Epidermal melanocyte (primary cell): ENCODE measurements around the gene ANGPT4.
"Not testable (repeated sequence)": the region's sequence is repeated elsewhere in the genome, so short reads cannot be mapped to it uniquely, and the experiment has no call there.

Source experiments
- DNase-seq: peaks from one replicate; pipeline ENCODE4 v3.0.0; 2011; ENCODE audit warnings: low spot score; ENCODE audit not compliant: insufficient read length

ANGPT4 gene

DNA sequence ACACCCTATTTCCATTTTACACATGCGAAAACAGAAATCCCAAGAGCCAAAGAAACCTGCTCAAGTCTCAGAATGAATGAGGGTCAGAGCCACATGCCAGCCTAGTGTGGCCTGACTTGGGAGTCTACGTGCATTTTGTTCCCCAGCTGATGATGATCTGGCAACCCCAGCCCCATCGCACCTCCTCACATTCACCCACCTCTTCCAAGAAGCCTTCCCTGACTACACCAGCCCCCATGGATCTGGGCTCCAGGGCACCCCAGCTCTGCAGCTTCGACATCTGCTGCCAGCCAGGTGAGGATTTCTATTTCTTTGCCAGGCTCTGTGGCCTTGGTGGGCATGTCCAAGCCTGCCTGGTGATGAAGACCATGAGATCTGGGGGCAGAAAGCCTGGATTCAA lies 41.0 kb downstream of the ANGPT4 start:
- no peak for DNase-seq

DNA sequence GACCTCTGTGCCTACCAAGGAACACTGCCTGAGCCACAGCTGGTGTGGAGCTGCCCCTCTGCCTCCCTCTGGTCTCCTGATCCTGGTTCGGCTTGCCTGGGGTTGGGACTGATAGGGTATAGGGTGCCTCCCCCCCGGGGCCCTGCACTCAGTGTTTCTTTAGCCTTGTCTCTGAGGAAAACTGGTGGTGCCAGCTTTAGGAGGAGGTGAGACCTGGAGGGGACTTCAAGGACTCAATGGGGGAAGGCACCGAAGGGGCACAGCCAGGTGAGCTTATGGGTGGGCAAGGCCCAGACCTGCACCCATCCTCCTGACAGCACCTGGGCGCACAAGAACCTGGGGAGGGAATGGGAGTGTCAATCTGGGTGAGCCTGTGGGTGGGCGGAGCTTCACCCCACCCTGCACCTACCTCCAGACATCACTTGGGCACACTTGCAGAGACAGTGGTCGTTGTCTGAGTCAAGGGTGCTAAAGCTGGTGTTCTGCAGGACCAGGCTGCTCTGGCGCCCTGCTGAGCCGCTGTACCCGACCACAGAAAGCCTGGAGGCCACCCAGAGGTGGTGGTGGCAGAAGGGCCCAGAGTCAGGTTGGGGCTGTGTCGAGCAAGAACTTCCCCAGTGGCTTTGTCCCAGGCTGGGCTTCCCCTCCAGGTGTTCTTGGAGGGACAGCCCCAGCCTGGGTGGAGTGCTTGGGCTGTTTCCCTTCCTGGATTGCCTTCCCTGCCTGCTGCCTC lies 42.1 kb downstream of the ANGPT4 start:
- DNase-seq = no peak

DNA sequence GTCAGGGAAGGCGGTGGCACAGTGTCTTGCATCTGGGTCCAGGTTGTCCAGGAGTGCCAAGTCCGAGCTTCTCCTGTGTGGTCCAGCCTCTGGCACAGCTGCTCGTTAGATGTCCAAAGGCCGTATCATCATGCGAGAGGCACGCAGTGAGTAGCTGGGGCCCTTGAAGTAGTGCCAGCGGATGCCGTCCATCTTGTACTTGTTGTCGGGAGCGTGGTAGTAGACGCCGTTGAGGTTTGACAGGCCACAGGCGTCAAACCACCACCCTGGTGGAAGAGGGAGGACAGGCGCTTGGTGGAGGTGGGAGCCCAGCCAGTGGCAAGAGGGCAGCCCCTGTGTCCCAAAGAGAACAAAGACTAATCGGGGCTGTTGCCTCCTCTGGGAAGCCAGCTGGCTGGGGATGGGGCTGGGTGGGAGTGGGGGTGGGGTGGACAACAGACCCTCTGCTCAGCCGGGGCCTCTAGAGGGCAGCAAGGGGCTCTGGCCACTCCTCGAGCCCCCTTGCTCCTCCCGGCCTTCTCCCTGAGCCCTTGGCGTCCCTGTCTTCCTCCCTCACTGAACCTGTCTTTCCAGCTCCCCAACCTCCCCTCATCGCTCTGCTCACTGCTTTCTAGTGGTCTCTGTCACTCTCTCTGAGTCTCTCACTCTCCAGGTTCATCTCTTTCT lies 43.1 kb downstream of the ANGPT4 start:
- DNase-seq = no peak

DNA sequence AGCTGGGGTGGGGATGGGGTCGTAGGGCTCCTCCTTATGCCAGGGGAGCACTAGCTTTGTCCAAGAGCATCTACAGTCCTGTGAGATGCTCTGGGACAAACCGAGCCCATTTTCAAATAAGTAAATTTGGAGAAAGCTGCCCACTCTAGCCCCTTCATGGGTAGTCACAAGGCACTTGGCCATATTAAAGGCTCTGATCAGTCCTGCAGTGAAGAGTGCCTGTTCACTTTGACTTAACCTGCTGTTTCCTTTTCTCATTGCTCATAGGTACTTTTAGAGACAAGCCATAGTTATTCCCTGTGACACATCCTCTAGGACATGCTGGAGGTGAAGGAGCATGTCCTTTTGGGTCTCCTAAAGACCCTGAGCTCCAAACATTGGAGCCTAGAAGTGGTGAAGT lies 44.2 kb downstream of the ANGPT4 start:
- DNase-seq = no peak

DNA sequence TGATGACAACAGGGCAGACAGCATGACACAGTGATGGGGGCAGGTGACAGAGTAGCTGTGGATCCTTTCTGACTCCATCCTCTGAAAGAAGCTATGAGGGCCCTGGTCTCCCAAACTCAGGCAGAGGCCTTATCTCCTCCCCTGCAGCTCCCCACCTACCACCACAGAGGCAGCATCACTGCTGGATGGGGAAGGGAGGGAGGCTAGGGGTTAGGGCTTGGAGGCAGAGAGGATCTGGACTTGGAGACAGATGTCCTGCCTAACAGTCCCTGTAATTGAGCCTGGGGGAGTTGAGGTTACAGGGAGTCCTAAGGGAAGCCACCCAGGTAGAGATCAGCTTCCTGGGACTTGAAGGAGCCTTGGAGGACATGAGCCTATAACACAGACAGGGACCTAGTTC lies 44.7 kb downstream of the ANGPT4 start:
- DNase-seq = no peak

DNA sequence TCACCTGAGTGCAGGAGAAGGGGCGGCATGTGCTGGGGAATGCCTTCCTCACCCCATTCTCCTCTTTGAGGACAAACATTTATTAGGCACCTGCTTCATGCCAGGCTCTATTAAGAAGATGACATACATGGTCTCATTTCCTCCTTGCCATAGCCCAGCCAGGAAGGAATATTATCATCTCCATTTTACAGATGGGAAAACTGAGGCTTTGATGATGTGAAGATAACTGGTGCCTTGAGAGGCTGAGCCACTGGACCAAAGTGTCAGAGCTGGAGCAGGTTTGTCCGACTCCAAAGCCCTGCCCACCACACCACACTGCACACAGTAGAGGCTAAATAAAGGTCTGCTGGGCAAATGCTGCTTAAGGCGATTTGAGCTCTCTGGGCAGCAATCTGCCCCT lies 45.4 kb downstream of the ANGPT4 start:
- no peak for DNase-seq

DNA sequence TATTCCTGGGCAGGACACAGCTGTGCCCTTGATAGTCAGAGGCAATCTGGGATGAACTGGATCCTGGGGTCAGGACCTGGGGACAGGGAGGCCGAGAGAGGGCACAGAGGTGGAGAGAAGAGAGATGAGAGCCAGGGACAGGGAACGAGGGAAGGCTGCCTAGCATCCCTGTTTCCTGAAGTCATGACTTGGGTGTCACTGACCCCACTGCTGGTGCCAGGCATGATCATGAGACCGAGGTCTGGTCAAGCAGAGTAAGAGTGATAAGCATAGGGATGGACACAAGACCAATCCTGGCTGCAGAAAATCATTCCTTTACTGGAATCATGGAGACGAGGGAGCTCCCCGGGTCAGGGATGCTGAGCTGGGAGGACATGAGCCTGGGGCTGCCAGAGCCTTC lies 46.5 kb downstream of the ANGPT4 start:
- DNase-seq = no peak

DNA sequence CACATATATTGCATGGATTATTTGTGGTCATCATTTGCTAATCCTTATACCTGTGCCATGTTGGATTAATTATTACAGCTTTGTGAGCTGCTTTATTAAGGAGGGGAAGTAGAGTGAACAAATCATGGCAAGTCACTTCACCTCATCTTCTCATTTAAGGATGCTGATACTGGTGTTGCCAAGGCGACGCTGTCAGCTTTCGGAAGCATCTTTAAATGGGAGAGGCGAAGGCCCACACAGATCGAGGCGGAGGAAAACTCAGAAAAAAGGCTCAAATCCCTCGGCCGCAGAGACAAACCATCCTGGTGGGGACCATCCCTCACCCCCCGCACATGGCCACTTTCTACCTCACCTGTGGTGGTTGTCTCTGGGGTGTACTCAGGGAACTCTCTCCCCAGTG lies 47.9 kb downstream of the ANGPT4 start:
- DNase-seq = no peak

DNA sequence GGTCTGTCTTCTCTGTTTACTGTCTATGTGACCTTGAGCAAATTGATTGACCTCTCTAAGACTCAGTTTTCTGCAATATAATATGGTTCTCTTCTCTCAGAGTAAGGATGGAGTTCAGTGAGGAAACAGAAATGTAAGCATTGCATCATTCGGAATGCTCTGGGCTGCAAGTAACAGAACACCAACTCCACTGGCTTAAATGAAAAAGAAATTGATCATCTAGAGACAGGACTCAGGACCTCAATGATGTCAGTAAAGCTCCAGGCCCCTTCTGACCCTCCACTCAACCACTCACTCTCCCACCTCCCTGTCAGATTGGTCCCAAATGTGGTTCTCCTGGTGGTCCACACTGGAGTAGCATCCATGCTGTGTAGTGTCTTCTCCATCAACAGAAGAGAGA lies 50.7 kb downstream of the ANGPT4 start:
- DNase-seq = no peak

DNA sequence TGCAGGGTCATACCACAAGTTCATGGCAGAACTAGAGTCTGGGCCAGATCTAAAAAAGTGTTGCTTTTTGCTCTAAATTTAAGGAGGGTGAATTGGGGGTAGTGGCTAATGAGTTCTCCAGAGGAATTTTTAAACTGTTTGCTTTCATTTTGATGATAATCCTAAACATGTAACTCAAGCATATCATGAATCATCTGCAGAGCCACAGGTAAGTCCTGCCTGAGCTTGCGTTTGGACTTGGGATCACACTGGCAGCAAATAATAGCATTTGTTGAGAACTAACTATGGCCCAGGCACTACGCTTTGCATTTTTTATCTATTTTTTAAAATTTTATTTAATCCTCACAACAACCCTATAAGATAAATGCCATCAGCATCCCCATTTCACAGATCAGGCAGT lies 55.2 kb downstream of the ANGPT4 start:
- DNase-seq = no peak

DNA sequence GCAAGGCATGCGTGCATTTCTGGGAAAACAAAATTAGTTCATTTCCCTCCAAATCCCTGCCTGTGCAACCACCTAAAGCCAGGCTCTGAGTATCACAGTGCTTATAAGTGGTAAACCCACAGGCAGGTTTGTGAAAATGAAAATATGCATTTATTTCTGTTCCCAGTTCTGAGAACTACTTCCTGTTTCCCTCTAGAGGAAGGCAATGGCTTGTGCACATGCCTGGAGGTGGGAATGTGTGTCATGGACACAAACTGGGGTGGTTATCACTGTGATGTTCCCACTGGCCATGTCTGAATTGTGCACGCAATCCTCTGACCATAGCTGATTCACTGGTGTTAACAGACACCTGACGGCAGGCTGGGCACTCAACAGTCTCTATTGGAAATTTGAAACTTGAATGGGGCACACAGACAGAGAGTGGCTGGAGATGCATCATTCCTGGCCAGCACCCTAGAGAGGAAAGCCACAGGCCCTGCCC lies 56.3 kb downstream of the ANGPT4 start:
- DNase-seq = no peak

DNA sequence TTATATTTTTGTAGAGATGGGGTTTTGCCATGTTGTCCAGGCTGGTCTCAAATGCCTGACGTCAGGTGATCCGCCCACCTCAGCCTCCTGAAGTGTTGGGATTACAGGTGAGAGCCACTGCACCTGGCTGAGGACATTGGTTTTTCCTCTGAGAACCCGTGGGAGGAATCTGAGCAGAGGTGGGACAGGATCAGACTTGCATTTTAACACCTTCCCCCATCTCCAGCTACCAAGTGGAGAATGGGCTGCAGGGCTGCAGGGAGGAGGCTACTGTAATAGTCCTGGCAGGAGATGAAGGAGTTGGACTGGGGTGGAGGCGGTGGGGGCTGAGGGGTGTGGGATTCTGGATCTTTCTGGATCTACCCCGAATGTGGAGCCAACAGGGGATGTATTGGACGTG lies 58.1 kb downstream of the ANGPT4 start:
- no peak for DNase-seq

DNA sequence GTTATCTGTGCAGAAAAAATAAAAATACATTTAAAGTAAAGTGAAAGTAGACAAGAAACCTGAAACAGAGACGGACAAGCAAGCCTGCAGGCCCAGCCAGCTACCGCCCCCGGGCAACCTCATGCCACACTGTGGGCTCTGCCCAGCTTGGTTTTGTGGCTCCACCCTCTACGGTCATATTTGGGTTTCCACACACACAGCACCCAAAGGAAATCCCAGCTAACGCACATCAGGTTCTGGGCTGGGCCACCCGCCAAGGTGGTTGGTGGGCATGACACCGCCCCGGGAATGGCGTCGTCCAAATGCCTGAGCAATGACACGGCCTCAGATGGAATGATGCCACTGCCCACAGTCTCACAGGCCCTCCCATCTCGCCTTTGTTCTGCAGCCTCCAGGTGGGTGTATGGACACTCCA lies 59.8 kb downstream of the ANGPT4 start:
- no peak for DNase-seq

DNA sequence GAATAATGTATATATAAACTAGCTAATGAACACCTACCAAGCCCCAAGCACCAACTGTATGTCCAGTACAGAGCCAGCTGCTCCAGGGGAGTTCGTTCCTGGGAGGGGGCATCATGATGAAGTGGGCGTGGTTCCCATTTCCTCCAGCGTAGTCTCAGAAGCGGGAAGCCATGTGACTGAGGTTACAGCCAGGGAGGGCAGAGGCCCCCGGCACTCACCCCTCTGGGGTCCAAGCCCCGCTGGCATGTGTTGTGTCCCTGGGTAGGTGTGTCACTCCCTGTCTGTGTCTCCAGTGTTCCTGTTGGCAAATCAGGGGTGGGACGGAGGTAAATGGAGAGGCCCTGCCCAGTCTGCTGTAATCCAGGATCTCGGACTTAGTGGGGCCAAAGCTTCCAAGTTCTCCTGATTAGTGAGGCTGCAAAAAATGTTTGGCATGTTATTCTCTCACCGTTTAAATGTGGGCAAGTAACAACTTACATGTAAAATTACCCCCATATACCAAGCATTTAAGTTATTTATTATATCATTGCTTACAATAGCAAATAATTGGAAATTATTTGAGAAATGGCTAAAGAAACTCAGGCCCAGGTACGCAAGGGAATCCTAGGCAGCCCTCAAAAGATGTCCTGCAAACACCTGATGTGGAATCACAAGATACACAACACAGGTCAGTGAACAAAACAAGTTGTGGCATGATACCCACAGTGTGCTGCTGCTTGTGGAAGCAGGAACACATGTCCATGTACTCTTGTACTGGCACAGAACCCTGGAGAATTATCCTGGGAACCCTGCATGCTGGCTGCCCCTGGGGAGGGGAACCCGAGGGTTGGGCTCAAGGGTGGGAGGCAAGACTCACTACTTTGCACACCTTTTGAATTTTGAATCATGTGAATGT lies 60.4 kb downstream of the ANGPT4 start:
- DNase-seq = no peak

DNA sequence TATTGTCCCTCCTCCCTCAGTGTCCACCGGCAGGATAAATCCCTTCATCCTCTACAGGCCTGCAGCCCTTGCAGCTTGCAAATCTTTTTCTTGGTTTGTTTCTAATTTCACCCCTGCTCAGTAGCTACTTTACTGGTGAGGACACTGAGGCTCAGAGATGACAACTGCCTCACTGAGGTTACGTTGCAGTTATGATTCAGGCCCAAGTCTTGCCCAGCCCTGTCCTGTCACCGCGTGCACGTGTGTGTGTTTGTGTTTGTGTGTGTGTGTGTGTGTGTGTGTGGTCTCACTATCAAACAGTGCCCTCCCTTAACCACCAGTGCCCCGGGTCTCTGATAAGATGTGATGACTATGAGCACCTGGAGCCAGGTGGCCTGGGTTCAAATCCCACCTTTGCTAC lies 61.5 kb downstream of the ANGPT4 start:
- DNase-seq = no peak

DNA sequence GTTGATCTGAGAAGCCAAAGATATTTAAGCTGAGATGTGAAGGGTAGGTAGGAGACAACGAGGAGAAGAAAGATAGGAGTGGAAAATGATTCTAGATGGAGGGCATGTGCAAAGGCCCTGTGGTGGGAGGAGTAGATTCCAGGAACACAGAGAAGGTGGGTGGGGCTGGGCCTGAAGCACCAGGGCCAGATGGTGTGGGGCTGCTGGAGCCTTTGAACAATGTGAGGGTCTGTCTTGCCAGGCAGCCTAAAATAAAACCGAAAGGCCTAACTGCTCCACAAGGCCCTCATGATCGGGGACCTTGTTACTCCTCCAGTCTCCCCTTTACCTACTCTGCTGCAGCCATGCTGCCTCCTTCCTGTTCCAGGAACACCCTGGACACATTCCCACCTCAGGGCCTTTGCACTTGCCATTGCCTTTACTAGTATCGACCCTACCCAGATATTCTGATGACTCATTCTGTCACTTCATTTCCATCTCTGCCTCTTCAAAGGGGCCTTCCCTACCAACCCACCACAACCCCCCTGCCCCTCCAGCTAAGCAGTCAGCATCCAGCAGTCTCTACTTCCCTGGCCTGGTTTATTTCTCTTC lies 62.6 kb downstream of the ANGPT4 start:
- DNase-seq = no peak

DNA sequence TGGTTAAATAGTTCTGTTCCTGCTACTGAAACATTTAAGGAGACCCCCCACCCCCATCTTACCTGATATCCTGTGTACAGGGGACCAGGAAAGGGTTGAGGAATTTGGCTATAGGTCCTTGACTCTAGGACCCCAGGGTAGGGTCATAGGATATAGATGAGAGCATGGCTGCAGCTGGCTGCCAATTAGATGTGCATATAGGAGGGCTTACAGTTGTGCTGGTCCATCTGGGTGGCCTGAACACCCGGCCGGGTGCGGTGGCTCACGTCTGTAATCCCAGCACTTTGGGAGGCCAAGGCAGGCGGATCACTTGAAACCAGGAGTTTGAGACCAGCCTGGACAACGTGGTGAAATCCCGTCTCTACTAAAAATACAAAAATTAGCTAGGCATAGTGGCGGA lies 67.4 kb downstream of the ANGPT4 start:
- DNase-seq = not testable (repeated sequence)

DNA sequence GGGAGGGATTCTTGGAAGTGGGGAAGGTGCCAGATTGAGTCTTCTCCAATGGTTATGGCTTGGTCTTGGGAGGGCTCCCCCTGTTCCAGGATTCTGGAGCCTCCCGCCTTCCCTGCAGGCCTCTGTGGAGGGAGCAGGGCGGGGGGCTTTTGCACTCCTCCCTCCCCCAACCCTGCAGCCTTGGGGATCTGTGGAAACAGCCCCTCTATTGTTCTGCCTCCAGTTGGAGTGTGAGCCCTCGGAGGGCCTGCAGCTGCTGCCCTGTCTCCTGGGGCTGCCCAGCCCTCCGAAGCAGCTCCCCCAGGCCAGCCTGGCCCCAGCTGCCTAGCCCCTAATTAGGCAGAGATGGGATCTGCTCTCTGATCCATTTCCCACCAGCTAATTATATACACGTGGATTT lies 67.9 kb downstream of the ANGPT4 start:
- no peak for DNase-seq

DNA sequence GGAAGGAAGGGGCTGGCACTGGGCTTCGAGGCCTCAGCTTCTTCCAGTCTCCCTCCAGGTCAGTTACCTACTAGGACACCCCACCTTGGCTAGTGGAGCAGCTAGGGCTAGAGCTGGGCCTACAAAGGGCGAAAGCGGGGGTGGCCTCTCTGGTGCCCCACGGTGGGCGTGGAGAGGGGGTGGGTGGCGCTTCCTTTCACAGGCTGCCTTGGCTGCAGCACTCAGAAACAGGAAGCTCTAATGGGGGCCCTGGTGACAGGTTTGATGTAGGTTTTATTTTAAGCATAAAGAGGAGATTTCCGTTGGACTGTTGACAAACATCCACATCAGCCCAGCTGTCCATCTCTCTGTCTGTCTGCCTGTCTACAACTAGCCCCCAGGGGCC lies 69.2 kb downstream of the ANGPT4 start:
- DNase-seq = no peak

DNA sequence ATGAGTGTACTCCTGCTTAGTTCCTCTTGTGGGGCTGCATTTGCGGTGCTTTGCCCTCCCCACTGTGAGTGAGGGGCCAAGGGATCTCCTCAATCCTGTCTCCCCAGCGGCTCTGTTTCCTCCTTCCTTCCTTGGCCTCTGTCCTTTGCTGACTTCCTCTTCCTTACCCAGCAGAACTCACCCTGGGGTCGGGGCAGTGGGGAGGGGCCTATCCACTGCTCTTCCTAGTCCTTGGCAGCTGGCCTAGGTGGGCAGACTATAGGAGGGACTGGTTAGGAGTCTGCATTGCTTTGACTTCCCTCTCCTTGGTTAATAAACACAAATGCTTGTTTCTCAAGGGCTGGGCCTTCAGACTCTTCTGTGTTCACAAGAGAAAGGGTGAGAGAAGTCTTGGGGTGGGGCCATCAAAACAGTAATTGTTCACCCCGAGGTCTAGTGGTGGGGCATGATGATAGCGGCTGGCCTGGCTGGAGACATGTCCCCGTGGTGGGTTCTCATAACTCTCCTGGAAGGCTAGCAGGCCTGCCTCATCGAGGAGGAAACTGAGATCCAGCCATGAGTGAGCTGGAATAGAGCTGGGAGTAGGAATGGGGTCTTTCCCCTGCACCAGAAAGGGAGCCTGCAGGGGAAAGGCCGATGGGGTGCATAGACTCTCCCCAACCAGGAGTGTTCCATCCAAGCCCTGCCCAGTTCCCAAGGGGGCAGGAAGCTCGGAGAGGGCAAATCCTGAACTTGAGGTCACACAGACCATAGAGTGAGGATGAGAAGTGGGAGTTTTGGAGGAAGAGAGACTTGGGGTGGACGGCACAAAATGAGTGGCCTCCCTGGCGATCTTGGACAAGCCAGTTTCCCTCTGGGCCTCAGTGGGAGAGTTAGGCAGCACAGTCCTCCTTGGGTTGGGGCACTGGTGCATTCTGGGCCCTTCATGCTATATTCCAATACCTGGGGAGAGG lies 69.9 kb downstream of the ANGPT4 start:
- DNase-seq = no peak
